WI38 (cell line): ENCODE data around the gene DGCR2.

Source experiments
- H3K4me3 ChIP-seq: 2 replicates; pipeline ENCODE4 v1.5.1; 2011; ENCODE audit warnings: low read depth, mild to moderate bottlenecking, control low read depth, low read length
- CTCF ChIP-seq: IDR thresholded peaks from 2 replicates; pipeline ENCODE4 v1.5.1; 2012; ENCODE audit warnings: low read depth, mild to moderate bottlenecking, control low read depth, low read length

Gene DGCR2

GRCh38 chr22:19134176-19134831 lies 12.1 kb upstream of the DGCR2 start:
- TF ChIP-seq CTCF, result no peak
- H3K4me3 ChIP-seq, result no peak overlapping the region

GRCh38 chr22:19133561-19133960 lies 11.3 kb upstream of the DGCR2 start:
- no peak overlapping the region for H3K4me3 ChIP-seq
- TF ChIP-seq CTCF, result no peak

GRCh38 chr22:19132693-19133400 lies 10.6 kb upstream of the DGCR2 start:
- no peak overlapping the region for H3K4me3 ChIP-seq
- no peak for TF ChIP-seq CTCF

- no peak overlapping the region for H3K4me3 ChIP-seq
- no peak for TF ChIP-seq CTCF
Observed at GRCh38 chr22:19132153-19132552, 9.9 kb upstream of the DGCR2 start.

- no peak for TF ChIP-seq CTCF
- no peak overlapping the region for H3K4me3 ChIP-seq
Observed at GRCh38 chr22:19131685-19132015, 9.4 kb upstream of the DGCR2 start.

GRCh38 chr22:19130959-19131684 lies 8.9 kb upstream of the DGCR2 start, which contains the start of gene TSSK2:
TSSK2 (plus strand) TSS chr22:19131308; CDS start chr22:19131400, 92 bp downstream.
- no peak within 1 kb of the TSS for H3K4me3 ChIP-seq
- TF ChIP-seq CTCF, result no peak

- no peak overlapping the region for H3K4me3 ChIP-seq
- no peak for TF ChIP-seq CTCF
Observed at GRCh38 chr22:19129871-19130270, 7.7 kb upstream of the DGCR2 start.
